ENCODE data around the gene TRAPPC5.

TRAPPC5 gene

DNA sequence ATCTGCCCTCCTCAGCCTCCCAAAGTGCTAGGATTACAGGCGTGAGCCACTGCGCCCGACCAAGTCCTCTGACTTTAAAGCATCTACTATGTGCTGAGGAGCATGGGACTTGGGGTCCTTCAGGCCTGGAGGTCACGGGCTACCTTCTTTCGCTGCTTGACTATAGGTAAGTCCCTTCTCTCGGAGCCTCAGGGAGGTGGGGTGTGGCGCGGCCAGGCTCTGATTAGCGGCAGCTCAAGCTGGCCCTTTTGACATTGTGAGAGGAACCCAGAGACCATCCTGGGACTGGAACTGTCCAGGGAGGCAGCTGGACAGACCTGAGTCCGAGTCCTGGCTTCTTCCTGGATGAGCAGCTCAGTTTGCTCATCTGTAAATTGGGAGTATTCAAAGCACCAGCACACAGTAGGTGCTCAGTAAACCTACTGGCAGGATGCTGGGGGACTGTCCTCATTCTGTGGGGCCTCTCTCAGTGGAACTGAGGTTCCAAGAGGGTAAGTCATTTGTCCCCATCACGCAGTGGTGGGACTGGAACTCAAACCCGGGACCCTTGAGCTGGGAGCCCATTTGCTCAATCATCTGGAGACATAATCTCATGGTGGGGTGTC is 20.5 kb downstream of the TRAPPC5 start:
- DNase-seq (ENCODE audit: low spot score) = no peak

DNA sequence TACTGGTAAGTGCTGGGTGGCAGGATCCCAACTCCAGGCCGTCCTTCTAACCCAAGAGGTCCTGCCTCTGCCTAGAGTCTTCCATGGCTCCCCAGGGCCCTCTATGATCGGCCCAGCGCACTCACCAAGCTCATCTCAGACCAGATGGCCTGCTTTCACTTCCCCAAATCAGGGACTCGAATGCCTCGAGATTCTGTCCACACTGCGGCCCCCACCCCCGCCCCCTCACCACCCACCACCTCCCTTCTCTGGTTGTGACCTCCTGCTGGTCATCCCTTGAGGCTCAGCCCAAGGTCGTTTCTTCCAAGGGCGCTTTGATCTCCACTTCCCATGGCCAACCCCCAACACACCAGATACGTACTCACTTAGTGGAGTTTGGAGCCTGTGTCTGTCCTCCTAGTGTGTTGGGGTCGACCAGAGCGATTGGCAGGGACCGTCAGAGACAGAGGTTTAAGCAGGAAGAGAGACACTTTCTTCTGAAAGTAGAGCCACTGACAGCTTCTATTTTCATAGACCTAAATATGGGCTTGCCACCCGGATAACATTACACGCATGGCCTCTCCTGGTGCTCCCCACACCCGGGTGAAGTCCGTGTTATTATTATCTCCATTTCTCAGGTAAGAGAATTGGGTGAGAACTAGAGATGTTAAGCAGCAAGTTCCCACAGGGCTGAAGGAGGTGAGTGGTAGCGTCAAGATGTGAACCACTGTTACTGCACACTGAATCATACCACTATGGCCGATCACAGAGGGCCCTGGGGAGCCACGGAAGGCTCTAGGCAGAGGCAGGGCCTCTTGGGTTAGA is 21.2 kb downstream of the TRAPPC5 start, which contains the start of gene FCER2:
Gene FCER2, minus strand, starts transcription at position 478 of the 804 bp plus-strand sequence. CDS start 2,371 bp downstream, outside the sequence.
- DNase-seq (ENCODE audit: low spot score) = no peak

DNA sequence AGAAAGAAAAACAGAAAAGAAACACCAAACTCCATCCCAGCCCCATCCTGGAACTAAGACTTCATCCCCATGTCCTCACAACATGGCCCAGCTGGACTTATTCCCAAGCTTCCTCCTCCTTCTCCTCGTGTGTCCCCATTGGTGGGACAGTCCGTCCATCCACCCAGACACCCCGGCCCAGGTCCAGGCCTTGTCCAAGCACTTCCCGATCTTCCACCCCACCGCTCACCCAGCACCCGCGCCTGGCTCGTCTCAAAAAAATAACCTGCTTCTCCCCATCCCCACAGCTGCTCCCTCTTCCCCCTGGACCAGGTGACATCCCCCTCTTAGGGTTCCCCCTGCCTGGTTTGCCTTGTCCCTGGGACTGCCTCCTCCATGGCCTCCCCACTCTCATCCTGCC is 22.7 kb downstream of the TRAPPC5 start:
- no peak for DNase-seq (ENCODE audit: low spot score)

DNA sequence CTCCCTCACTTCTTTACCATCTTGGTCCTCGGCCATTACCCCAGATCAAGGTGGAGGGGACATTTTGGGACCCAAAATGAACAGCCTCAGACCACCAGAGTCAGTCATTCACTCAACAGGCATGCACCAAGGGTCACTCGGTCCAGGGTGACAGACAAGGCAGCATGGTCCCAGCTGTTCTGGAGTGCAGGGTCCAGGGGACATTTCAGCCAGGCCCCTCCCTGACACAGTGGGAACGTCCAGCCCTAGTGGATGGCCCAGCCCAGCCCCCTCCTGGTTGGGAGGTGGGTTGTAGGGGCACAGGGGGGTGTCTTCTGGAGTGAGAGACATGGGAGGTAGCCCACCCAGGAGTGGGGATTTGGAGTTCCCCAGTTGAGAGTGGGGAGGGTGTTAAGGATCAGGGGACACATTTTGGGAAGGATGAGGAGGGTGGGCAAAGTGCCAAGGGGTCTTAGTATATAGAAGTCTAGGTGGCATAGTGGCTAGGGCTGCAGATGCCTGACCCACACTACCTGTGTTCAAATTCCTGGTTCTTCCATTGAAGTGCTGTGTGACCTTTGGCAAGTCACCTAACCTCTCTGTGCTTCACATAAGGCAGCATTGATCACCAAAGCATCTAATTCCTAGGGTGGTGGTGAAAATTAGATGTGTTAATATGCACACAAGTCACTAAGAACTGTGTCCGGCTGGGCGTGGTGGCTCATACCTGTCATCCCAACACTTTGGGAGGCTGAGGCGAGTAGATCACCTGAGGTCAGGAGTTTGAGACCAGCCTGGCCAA is 23.8 kb downstream of the TRAPPC5 start:
- no peak for DNase-seq (ENCODE audit: low spot score)

DNA sequence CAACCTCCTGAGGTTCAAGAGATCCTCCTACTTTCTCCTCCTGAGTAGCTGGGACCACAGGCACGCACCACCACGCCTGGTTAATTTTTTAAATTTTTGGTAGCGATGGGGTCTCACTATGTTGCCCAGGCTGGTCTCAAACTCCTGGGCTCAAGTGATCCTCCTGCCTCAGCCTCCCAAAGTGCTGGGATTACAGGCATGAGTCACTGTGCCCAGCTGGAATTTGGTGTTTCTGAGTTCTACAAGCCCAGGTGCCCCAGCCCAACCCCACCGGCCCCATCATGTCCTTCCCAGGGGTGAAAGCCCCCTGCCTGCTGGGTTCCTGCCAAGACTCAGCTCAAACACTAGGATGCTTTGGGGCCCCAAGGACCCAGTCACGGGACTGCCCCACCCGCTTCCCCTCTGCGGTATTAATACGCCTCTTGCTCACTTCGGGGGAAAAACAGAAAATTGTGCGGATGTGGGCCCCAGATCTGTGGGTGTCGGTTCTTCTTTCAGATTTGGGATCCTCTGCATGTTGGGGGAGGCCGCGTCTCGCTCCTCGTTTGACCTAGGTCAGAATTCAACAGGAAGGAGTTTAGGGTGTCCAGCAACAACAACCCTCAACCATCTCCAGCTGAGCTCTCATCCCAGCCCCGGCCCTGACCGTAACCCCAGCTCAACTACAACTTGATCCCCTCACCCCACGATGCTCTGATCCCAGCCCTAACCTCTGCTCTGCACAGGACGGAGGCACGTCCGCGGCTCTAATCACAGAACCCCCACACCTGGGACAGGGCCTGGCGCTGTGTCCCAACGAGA is 25.0 kb downstream of the TRAPPC5 start:
- no peak for DNase-seq (ENCODE audit: low spot score)

DNA sequence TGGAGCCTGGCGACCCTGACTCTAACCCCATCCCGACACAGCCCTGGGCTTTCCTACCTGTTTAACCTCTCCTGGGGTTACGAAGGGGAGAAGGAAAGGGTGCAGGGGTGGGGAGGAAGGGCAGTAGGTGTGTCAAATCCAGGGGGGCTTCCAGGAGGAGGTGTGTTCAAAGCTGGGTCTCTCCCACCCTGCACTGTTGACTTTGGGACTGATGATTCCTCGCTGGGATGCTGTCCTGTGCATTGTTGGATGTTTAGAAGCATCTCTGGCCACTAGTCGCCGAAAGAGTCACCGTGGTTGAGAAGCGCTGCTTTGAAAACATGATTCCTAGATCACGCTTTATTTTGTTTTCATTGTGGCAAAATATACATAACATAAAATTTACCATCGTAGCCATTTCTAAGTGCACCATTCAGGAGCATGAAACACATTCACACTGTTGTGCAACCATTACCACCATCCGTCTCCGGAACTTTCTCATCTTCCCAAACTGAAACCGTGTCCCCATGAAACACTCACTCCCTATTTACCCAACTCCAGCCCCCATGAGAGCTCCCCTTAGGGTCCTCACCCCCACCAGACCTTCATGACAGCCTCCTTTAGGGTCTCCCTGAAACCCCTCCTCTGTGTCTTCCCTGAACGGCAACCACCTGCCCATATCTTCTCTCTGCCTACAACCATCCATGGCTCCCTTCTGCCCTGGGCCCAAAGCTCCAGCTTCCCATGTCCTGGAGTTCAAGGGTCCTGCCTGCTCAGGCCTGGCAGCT is 25.7 kb downstream of the TRAPPC5 start:
- DNase-seq (ENCODE audit: low spot score) = no peak

DNA sequence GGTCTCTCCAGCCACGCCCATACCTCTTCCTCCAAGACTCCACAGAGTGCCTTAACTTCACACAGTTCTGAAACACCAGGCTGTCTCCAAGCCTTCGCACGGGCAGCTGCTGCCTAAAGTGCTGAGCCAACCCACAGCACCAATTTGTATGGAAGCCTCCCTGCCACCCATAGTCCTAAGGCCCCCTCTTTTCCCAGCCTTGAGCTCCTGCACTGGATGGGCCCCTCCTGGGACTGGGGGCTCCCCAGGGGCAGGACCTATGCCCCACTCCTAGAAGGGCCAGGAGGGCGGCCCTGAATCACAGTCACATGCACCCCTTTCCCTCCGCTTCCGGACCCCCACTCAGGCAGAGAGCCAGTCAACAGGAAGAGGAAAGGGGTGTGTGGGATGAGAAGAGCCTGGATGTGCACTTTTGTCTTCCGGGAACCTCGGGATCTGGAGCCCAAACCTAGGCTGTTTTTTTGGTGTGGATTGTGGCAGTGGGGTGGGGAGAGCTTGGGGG is 26.4 kb downstream of the TRAPPC5 start:
- DNase-seq (ENCODE audit: low spot score) = no peak

DNA sequence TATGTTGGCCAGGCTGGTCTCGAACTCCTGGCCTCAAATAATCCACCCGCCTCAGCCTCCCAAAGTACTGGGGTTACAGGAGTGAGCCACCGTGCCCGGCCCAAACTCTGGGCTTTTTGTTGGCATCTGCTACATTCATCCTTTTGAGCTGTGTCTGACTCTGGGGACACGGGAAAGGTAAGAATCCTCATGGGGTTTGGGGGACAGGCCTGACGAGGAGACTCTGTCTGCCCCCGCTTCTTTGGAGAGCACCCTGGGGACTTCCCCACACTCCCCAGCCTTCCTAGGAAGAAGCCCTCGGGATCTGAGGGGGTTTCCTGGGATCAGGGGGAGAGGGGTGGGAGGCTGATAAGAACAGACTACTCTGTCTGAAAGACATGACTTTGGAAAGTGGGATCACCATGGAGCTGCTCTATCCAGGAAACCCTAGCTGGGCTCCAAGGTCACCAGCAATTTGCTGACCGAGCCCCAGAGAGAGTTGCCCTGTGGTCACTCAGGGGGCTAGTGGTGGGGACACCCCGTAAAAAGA is 29.4 kb downstream of the TRAPPC5 start:
- DNase-seq (ENCODE audit: low spot score) = no peak

DNA sequence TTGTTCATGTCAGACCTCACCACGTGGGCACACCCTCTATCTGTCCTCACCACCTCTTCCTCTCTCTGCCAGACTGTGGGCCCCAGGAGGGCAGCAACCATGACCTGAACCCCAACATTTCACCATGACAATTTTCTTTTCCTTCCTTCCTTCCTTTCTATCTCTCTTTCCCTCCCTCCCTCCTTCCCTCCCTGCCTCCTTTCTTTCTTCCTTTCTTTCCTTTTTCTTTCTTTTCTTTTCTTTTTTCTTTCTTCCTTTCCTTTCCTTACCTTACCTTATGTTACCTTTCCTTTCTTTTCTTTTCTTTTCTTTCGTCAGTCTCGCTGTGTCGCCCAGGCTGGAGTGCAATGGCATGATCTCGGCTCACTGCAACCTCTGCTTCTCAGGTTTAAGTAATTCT is 30.0 kb downstream of the TRAPPC5 start:
- DNase-seq (ENCODE audit: low spot score) = no peak

DNA sequence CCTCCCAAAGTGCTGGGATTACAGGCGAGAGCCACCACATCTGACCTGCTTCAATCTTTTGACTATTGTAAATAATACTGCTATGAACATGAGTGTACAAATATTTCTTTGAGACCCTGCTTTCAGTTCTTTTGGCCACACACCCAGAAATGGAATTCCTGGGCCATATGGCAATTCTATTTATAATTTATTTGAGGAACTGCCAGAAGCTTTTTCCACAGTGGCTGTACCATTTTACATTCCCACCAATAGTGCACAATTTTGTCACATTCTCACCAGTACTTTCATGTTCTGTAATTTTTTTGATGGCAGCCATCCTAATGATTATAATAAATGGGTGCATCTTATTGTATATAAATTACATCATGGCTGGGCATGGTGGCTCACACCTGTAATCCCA is 35.0 kb downstream of the TRAPPC5 start:
- DNase-seq (ENCODE audit: low spot score) = no peak

DNA sequence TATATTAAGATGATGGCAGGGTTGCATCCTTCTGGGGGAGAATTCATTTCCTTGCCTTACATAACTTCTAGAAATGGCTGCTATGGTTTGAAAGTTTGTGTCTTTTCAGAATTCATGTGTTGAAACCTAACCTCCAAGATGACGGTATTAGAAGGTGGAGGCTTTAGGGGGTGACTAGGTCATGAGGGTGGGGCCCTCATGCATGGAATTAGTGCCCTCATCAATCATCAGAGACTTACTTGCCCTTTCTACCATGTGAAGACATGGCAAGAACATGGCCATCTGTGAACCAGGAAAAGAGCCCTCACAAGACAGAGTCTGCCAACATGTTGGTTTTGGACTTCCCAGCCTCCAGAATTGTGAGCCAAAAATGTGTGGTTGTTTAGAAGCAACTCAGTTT is 36.1 kb downstream of the TRAPPC5 start:
- DNase-seq (ENCODE audit: low spot score) = no peak

DNA sequence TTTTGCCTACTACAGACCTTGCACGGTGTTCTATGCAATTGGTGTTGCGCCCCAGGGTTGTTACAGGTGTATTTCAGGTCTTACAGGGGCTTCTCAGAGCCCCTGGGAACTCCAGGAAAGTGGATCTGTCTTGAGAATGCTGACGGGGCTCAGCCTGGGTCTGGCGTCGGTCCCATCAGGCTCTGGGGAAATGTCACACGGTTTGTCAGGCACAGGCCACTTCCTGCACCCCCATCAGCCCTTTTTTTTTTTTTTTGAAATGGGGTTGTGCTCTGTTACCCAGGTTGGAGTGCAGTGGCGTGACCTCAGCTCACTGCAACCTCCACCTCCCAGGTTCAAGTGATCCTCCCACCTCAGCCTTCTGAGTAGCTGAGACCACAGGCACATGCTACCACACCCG is 38.0 kb downstream of the TRAPPC5 start:
- no peak for DNase-seq (ENCODE audit: low spot score)

DNA sequence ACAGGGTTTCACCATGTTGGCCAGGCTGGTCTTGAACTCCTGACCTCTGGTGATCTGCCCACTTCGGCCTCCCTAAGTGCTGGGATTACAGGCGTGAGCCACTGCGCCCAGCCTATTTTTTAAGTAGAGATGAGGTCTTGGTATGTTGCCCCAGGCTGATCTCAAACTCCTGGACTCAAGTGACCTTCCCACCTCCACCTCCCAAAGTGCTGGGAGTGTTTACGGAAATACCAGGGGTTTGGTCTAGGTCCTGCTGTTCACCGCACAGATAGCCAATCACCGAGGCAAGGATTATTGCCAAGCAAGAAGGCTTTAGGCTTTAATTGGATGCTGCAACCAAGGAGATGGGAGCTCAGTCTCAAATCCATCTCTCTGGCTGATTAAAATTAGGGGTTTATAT is 39.7 kb downstream of the TRAPPC5 start:
- DNase-seq (ENCODE audit: low spot score) = no peak

DNA sequence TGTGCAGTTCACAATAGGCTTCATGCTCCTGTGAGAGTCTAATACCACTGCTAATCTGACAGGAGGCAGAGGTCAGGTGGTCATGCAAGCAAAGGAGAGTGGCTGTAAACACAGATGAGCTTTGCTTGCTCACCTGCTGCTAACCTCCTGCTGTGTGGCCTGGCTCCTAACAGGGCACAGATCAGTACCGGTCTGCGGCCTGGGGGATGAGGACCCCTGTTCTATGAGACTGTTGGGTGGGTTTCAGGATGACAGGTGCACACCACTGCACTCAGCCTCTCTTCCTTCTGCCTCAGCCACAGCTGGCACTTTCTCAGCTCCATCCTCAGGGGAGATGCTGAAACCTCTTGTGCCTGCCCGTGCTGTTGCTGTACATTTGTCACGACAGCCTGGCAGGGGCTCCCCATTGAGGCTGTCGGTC is 41.6 kb downstream of the TRAPPC5 start:
- DNase-seq (ENCODE audit: low spot score) = no peak

DNA sequence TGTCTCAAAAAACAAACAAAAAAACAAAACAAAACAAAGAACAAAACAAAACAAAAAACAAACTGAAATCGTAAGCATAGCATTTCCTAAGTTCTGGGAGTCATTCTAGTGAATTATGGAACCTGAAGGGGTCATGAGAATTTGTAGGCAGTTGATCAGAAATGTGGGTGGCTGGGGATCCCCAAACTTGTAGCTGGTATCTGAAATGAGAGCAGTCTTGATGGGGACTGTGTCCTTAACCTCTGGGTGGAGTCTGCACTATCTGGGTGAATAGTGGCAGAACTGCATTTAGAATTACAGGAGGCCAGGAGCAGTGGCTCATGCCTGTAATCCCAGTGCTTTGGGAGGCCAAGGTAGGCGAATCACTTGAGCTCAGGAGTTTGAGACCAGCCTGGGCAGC is 45.2 kb downstream of the TRAPPC5 start:
- no peak for DNase-seq (ENCODE audit: low spot score)

DNA sequence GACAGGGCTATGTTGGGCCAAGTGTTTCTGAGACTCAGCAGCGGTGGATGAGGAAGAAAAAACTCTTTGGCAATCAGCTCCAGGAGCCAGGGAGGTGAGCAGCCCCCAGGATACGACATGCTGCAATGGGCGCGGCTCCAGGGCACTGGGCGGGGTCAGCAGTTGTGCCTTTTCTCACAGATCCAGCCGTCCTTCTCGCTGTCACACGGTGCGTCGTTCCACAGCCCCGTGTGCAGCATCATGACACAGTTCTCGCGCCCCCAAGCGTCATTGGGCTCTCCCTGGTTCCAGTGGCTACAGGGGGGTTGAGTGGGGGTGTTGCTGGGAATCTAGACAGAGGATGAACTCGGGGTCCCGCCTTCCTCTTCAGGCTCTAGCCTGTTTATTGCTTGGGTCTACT is 48.6 kb downstream of the TRAPPC5 start:
- DNase-seq (ENCODE audit: low spot score) = no peak

DNA sequence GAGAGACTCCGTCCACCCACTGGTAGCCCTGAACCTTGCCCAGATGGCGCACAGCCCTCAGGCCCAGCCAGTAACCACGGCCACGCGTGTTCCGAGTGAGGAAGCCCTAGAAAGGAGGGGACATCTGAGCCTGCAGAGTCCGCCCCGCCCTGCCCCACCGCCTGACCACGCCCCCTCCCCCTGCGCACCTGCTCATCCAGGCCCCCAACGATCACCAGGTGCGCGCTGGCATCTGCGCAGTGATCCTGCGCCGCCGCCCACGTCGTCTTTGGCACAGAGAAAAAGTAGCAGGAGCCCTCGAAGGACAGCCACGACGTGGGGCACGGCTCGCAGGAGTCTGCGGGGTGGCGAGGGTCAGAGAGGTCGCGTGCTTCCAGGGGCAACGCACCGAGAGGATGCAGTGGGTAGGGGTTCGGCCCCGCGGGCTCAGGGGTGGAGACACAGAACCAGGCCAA is 49.2 kb downstream of the TRAPPC5 start:
- no peak for DNase-seq (ENCODE audit: low spot score)

DNA sequence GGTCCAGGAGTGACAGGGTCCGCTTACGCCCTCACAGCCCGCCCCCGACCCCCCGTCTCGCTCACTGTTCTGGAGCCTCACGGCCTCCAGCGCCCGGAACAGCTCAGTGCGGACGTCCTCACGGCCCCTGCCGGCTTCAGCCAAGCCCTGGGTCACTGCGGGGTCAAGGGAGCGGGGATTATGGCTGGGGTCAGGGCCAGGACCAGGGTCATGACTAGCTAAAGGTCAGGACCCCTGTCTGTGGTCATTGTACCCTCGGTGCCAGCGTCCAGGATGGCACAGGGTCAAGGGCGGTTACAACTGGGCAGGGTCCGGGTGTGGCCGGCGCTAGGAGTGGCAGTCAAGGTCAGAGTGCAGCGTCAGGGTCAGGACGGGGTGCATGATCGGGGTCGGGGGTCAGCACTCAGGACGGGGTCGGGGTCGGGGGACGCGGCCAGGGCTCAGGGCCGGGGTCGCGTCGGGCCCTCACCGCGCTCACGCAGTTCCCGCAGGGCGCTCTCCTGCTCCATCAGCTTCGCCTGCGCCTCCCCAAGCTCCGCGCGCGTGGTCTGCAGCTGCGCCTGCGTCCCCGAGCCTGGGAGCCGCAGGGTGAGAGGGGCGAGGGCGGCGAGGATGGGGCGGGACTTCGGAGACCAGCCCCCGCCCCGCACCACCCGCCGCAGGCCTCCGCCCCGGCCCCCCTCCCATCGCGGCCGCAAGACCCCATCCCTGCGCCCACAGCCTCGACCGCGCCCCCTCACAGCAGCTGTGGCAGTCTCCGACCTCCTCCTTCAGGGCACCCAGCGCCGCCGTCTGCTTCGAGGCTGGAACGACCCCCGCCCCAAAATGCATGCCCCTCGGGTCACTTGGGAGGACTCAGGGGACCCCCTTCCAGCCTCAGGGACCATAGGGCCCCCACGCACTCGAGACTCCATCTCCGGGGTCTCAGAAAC is 49.9 kb downstream of the TRAPPC5 start:
- no peak for DNase-seq (ENCODE audit: low spot score)

DNA sequence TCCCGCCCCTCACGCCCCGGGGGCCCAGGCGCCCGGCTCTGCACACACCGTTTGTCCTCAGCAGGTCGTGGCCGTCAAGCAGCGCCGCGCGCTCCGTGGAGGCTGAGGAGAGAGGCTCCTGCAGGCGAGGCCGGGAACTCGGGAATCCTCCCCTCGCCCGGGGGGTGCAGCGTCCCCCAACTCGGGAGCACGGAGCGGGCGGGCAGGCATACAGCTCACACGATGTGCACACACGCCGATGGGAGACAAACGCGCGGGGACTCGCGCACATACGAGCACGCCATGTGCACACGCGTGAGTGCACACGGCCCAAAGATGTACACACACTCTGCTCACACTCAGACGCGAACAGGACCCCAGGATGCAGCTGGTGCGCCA is 50.6 kb downstream of the TRAPPC5 start:
- no peak for DNase-seq (ENCODE audit: low spot score)

DNA sequence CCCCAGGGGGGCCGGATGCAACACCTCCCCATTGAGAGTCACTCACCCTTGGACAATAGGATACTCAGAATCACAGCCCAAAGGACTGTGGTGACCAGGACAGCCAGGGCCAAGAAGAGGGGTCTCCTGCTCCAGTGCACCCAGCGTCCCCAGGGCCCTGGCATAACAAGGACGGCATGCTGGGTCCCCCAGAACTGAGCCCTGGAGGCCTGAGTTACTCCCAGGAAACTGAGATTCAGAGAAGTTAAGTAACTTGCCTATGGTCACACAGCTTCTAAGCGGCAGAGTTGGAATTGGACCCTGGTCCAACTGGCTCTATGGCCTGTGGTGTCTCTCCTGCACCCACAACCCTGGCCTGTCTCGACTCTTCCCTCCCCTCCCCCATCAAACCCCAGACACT is 51.0 kb downstream of the TRAPPC5 start:
- no peak for DNase-seq (ENCODE audit: low spot score)

All from AG08395 (cell line).